ENCODE data around the gene SART3. TPM values are rescaled to one million over a fixed set of nuclear protein-coding genes. Genes with fewer than 3 reads are reported as not detected.

The SART3 gene
- total and polyA plus RNA-seq, 2 of the 8 experiments (the other 6 are each of a cell fraction or from before 2014, with no cell fraction given) = 16.0 to 103 TPM

DNA sequence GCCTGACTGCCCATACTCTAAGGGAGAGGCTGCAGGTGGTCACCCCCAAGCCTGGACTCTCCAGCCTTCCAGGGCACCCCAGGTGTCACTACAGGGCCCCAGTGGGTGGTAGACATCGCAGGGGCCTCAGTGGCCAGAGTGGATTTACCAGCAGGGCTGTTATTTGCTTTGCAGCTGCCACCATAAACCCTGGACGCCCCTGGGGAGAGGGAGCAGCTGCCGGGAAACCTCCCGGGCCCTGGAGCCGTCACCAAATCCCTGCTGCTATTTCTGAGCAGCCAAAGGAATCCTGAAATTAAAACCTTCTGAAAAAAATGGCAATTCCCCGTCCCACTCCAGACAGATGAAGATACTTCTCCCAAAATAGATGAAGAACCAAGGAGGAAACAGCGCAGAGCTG lies 23.0 kb upstream of the SART3 start (continued):
- TF ChIP-seq, protein P1, sequence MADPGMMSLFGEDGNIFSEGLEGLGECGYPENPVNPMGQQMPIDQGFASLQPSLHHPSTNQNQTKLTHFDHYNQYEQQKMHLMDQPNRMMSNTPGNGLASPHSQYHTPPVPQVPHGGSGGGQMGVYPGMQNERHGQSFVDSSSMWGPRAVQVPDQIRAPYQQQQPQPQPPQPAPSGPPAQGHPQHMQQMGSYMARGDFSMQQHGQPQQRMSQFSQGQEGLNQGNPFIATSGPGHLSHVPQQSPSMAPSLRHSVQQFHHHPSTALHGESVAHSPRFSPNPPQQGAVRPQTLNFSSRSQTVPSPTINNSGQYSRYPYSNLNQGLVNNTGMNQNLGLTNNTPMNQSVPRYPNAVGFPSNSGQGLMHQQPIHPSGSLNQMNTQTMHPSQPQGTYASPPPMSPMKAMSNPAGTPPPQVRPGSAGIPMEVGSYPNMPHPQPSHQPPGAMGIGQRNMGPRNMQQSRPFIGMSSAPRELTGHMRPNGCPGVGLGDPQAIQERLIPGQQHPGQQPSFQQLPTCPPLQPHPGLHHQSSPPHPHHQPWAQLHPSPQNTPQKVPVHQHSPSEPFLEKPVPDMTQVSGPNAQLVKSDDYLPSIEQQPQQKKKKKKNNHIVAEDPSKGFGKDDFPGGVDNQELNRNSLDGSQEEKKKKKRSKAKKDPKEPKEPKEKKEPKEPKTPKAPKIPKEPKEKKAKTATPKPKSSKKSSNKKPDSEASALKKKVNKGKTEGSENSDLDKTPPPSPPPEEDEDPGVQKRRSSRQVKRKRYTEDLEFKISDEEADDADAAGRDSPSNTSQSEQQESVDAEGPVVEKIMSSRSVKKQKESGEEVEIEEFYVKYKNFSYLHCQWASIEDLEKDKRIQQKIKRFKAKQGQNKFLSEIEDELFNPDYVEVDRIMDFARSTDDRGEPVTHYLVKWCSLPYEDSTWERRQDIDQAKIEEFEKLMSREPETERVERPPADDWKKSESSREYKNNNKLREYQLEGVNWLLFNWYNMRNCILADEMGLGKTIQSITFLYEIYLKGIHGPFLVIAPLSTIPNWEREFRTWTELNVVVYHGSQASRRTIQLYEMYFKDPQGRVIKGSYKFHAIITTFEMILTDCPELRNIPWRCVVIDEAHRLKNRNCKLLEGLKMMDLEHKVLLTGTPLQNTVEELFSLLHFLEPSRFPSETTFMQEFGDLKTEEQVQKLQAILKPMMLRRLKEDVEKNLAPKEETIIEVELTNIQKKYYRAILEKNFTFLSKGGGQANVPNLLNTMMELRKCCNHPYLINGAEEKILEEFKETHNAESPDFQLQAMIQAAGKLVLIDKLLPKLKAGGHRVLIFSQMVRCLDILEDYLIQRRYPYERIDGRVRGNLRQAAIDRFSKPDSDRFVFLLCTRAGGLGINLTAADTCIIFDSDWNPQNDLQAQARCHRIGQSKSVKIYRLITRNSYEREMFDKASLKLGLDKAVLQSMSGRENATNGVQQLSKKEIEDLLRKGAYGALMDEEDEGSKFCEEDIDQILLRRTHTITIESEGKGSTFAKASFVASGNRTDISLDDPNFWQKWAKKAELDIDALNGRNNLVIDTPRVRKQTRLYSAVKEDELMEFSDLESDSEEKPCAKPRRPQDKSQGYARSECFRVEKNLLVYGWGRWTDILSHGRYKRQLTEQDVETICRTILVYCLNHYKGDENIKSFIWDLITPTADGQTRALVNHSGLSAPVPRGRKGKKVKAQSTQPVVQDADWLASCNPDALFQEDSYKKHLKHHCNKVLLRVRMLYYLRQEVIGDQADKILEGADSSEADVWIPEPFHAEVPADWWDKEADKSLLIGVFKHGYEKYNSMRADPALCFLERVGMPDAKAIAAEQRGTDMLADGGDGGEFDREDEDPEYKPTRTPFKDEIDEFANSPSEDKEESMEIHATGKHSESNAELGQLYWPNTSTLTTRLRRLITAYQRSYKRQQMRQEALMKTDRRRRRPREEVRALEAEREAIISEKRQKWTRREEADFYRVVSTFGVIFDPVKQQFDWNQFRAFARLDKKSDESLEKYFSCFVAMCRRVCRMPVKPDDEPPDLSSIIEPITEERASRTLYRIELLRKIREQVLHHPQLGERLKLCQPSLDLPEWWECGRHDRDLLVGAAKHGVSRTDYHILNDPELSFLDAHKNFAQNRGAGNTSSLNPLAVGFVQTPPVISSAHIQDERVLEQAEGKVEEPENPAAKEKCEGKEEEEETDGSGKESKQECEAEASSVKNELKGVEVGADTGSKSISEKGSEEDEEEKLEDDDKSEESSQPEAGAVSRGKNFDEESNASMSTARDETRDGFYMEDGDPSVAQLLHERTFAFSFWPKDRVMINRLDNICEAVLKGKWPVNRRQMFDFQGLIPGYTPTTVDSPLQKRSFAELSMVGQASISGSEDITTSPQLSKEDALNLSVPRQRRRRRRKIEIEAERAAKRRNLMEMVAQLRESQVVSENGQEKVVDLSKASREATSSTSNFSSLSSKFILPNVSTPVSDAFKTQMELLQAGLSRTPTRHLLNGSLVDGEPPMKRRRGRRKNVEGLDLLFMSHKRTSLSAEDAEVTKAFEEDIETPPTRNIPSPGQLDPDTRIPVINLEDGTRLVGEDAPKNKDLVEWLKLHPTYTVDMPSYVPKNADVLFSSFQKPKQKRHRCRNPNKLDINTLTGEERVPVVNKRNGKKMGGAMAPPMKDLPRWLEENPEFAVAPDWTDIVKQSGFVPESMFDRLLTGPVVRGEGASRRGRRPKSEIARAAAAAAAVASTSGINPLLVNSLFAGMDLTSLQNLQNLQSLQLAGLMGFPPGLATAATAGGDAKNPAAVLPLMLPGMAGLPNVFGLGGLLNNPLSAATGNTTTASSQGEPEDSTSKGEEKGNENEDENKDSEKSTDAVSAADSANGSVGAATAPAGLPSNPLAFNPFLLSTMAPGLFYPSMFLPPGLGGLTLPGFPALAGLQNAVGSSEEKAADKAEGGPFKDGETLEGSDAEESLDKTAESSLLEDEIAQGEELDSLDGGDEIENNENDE (IDR thresholded peaks at IDR 0.05; ENCODE audit: insufficient replicate concordance, low read length) = no peak
- TF ChIP-seq SRF (IDR thresholded peaks at IDR 0.05; ENCODE audit: low read depth, low read length) (no peak), BCL11A (IDR thresholded peaks at IDR 0.05; ENCODE audit: low read depth in 2 of 2, low read length in 2 of 2) (no peak), EGR1 (IDR thresholded peaks at IDR 0.05; ENCODE audit: borderline replicate concordance, low read depth, low read length) (no peak), RBBP5 (IDR thresholded peaks at IDR 0.05; ENCODE audit: borderline replicate concordance, low read depth, low read length) (no peak), BACH1 (IDR thresholded peaks at IDR 0.05; ENCODE audit: low read length) (no peak), NANOG (IDR thresholded peaks at IDR 0.05; ENCODE audit: insufficient read depth, low read depth, low read length, poor library complexity, severe bottlenecking) (no peak), RXRA (IDR thresholded peaks at IDR 0.05; ENCODE audit: insufficient read depth, low read depth, low read length) (no peak)
- TF ChIP-seq, protein P2, sequence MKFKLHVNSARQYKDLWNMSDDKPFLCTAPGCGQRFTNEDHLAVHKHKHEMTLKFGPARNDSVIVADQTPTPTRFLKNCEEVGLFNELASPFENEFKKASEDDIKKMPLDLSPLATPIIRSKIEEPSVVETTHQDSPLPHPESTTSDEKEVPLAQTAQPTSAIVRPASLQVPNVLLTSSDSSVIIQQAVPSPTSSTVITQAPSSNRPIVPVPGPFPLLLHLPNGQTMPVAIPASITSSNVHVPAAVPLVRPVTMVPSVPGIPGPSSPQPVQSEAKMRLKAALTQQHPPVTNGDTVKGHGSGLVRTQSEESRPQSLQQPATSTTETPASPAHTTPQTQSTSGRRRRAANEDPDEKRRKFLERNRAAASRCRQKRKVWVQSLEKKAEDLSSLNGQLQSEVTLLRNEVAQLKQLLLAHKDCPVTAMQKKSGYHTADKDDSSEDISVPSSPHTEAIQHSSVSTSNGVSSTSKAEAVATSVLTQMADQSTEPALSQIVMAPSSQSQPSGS (IDR thresholded peaks at IDR 0.05; ENCODE audit: low read length) = no peak

Measured in H1 (cell line).